GM23248 (cell line): ENCODE data around the gene UST.

Source experiments
- EZH2 ChIP-seq: fragments of 200-600 bp; sonication (generic); IDR thresholded peaks from 2 replicates; pipeline ENCODE4 v1.6.1; 2018; ENCODE audit warnings: antibody characterized with exemption, mild to moderate bottlenecking; ENCODE audit not compliant: insufficient read depth, poor library complexity, severe bottlenecking
- EZH2phosphoT487 ChIP-seq: fragments of 200-600 bp; sonication (generic); IDR thresholded peaks from 2 replicates; pipeline ENCODE4 v1.6.1; 2018; ENCODE audit warnings: antibody characterized with exemption, moderate library complexity, mild to moderate bottlenecking, low read depth; ENCODE audit not compliant: insufficient read depth

- TF ChIP-seq EZH2phosphoT487 (no peak), EZH2 (no peak)
Observed at GRCh38 chr6:149082320-149082719, 335.5 kb downstream of the UST start.
